Peyer's patch (tissue), 4 donors: ENCODE measurements around the gene RAET1G.

Source experiments
- POLR2A ChIP-seq, 2 donors: fragments of 450-650 bp; IDR thresholded peaks; one replicate each; pipeline ENCODE4 v1.5.1; 2017; ENCODE audit warnings: antibody characterized with exemption in 2 of 2, mild to moderate bottlenecking in 2 of 2, moderate library complexity in 2 of 2
- TF ChIP-seq, protein P1 (sequence below), 6 experiments: fragments of 450-650 bp in 4 of 6; fragments of 200-600 bp in 2 of 6; sonication (generic) in 1 of 6; IDR thresholded peaks; one replicate each; pipeline ENCODE4 v1.5.1; 2017 to 2019; ENCODE audit warnings: antibody characterized with exemption in 6 of 6, mild to moderate bottlenecking in 3 of 6, moderate library complexity in 1 of 6

DNA sequence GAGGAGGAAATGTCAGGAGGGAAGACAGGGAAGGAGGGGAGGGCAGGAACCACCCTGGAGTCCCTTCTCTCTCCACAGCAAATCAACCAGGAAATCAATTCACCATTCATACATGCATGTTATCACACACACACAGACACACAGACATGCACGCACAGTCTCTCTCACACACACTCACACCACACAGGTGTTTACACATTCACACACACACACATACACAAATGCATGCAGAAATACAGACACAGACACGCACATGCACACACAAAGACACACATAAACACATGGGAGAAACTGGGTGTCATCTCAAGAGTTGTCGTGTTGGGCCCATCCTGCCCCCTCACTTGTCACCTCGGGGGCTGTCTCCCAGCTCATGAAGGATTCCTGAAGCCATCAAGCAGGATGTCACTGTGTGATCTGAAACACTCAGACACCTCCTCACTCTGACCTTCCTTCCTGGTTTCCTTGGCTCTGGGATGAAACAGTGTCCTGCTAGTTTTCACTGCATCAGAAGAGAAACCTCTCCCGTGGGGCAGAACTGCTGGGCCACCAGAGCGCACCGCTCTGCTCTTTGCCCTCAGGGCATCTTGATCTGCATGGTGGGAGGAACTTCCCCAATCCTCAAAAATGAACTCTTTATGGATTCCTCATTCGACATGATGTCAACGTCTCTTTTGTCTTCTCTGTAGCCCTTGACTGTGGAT, 9.2 kb downstream of the RAET1G start:
- TF ChIP-seq, protein P1, sequence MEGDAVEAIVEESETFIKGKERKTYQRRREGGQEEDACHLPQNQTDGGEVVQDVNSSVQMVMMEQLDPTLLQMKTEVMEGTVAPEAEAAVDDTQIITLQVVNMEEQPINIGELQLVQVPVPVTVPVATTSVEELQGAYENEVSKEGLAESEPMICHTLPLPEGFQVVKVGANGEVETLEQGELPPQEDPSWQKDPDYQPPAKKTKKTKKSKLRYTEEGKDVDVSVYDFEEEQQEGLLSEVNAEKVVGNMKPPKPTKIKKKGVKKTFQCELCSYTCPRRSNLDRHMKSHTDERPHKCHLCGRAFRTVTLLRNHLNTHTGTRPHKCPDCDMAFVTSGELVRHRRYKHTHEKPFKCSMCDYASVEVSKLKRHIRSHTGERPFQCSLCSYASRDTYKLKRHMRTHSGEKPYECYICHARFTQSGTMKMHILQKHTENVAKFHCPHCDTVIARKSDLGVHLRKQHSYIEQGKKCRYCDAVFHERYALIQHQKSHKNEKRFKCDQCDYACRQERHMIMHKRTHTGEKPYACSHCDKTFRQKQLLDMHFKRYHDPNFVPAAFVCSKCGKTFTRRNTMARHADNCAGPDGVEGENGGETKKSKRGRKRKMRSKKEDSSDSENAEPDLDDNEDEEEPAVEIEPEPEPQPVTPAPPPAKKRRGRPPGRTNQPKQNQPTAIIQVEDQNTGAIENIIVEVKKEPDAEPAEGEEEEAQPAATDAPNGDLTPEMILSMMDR (IDR thresholded peaks at IDR 0.05): no peak
- no peak for TF ChIP-seq POLR2A (IDR thresholded peaks at IDR 0.05)
